Neural progenitor cell (in vitro differentiated cells): ENCODE measurements around the gene ANKS1B. TPM values are rescaled to one million over a fixed set of nuclear protein-coding genes. Genes with fewer than 3 reads are reported as not detected.

Experiments
- DNase-seq: peaks from one replicate; pipeline ENCODE4 v3.0.0-alpha.2; 2016; ENCODE audit warnings: low spot score
- H2AFZ ChIP-seq: fragments of 200-600 bp; sonication (generic); replicated peaks from 2 replicates; pipeline ENCODE4 v1.6.1; 2016; ENCODE audit warnings: antibody characterized with exemption
- H3F3A ChIP-seq: fragments of 200-600 bp; sonication (generic); 2 replicates; pipeline ENCODE4 v1.6.1; 2016; ENCODE audit warnings: antibody characterized with exemption, low read depth
- H3K27ac ChIP-seq: fragments of 200-600 bp; sonication (generic); 2 replicates; pipeline ENCODE4 v1.5.1; 2016; ENCODE audit warnings: mild to moderate bottlenecking
- H3K27me3 ChIP-seq: fragments of 200-600 bp; sonication (generic); 2 replicates; pipeline ENCODE4 v1.6.1; 2016; ENCODE audit warnings: mild to moderate bottlenecking, moderate library complexity
- H3K36me3 ChIP-seq: fragments of 200-600 bp; sonication (generic); 2 replicates; pipeline ENCODE4 v1.5.1; 2016
- H3K4me1 ChIP-seq: fragments of 200-600 bp; sonication (generic); 2 replicates; pipeline ENCODE4 v1.6.1; 2016; ENCODE audit warnings: mixed run types
- H3K4me2 ChIP-seq: fragments of 200-600 bp; sonication (generic); 2 replicates; pipeline ENCODE4 v1.6.1; 2016
- H3K4me3 ChIP-seq: fragments of 200-600 bp; sonication (generic); 2 replicates; pipeline ENCODE4 v1.5.1; 2016
- H3K79me2 ChIP-seq: fragments of 200-600 bp; sonication (generic); 2 replicates; pipeline ENCODE4 v1.6.1; 2016; ENCODE audit warnings: low read depth
- H3K9ac ChIP-seq: fragments of 200-600 bp; sonication (generic); 2 replicates; pipeline ENCODE4 v1.6.1; 2016
- H3K9me3 ChIP-seq: fragments of 200-600 bp; sonication (generic); 2 replicates; pipeline ENCODE4 v1.5.1; 2016; ENCODE audit warnings: low read depth
- H4K20me1 ChIP-seq: fragments of 200-600 bp; sonication (generic); 2 replicates; pipeline ENCODE4 v1.6.1; 2016; ENCODE audit warnings: low read depth
- H3K27ac Mint-ChIP-seq: 3 replicates; pipeline ENCODE4 v1.8.0; 2021; ENCODE audit warnings: mixed read lengths
- H3K27me3 Mint-ChIP-seq: 2 replicates; pipeline ENCODE4 v1.8.0; 2022; ENCODE audit warnings: low read depth, mild to moderate bottlenecking, inconsistent platforms, moderate library complexity, mixed read lengths; ENCODE audit not compliant: insufficient read depth
- H3K36me3 Mint-ChIP-seq: 3 replicates; pipeline ENCODE4 v1.8.0; 2021; ENCODE audit warnings: mixed read lengths
- H3K4me1 Mint-ChIP-seq: 3 replicates; pipeline ENCODE4 v1.8.0; 2021; ENCODE audit warnings: mixed read lengths
- H3K4me3 Mint-ChIP-seq: 3 replicates; pipeline ENCODE4 v1.8.0; 2021; ENCODE audit warnings: mild to moderate bottlenecking, moderate library complexity, mixed read lengths
- H3K9me3 Mint-ChIP-seq: 3 replicates; pipeline ENCODE4 v1.8.0; 2020; ENCODE audit warnings: mixed read lengths
- EZH2 ChIP-seq: fragments of 200-600 bp; sonication (generic); IDR thresholded peaks from 2 replicates; pipeline ENCODE4 v1.6.1; 2017; ENCODE audit warnings: antibody characterized with exemption, mild to moderate bottlenecking, moderate library complexity
- EZH2phosphoT487 ChIP-seq: fragments of 200-600 bp; sonication (generic); IDR thresholded peaks from 2 replicates; pipeline ENCODE4 v1.6.1; 2017; ENCODE audit warnings: antibody characterized with exemption
- total RNA-seq: library from RNA; depleted of rRNA; stranded (reverse); fragments of >200 nt; gene quantifications from 2 replicates; pipeline ENCODE4 v1.2.3, GENCODE V29; 2015; ENCODE audit warnings: low replicate concordance
- TF ChIP-seq, protein P1 (sequence below): fragments of 200-600 bp; sonication (generic); IDR thresholded peaks from 2 replicates; pipeline ENCODE4 v1.5.1; 2017; ENCODE audit warnings: antibody characterized with exemption, mild to moderate bottlenecking

ANKS1B gene
- total RNA-seq, 1 donor from 2014 or later, result 7.9 TPM

- H3K4me2 ChIP-seq, result no peak overlapping the region
- no peak overlapping the region for H2AFZ ChIP-seq
- Mint-ChIP-seq H3K4me3 (no peak overlapping the region), H3K4me1 (peaks cover 20% of the 10 kb centered on the region), H3K27ac (no peak overlapping the region), H3K9me3 (peaks cover 2% of the 10 kb centered on the region), H3K36me3 (peaks cover 2% of the 10 kb centered on the region), H3K27me3 (no peaks in the 10 kb centered on the region)
- H3K79me2 ChIP-seq, result no peaks in the 10 kb centered on the region
- no peak overlapping the region for H3K4me3 ChIP-seq
- H4K20me1 ChIP-seq, result no peaks in the 10 kb centered on the region
- H3K4me1 ChIP-seq, result peaks cover 2% of the 10 kb centered on the region
- no peak overlapping the region for H3K9ac ChIP-seq
- H3K36me3 ChIP-seq, result no peaks in the 10 kb centered on the region
- no peak overlapping the region for H3K27ac ChIP-seq
- DNase-seq, result no peak
- TF ChIP-seq EZH2phosphoT487, result no peak
- TF ChIP-seq, protein P1, sequence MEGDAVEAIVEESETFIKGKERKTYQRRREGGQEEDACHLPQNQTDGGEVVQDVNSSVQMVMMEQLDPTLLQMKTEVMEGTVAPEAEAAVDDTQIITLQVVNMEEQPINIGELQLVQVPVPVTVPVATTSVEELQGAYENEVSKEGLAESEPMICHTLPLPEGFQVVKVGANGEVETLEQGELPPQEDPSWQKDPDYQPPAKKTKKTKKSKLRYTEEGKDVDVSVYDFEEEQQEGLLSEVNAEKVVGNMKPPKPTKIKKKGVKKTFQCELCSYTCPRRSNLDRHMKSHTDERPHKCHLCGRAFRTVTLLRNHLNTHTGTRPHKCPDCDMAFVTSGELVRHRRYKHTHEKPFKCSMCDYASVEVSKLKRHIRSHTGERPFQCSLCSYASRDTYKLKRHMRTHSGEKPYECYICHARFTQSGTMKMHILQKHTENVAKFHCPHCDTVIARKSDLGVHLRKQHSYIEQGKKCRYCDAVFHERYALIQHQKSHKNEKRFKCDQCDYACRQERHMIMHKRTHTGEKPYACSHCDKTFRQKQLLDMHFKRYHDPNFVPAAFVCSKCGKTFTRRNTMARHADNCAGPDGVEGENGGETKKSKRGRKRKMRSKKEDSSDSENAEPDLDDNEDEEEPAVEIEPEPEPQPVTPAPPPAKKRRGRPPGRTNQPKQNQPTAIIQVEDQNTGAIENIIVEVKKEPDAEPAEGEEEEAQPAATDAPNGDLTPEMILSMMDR, result no peak
- TF ChIP-seq EZH2, result no peak
- H3K27me3 ChIP-seq, result no peaks in the 10 kb centered on the region
- H3F3A ChIP-seq, result no peaks in the 10 kb centered on the region
- no peaks in the 10 kb centered on the region for H3K9me3 ChIP-seq
Observed at GRCh38 chr12:99056186-99056585, 928.5 kb downstream of the ANKS1B start.

DNA sequence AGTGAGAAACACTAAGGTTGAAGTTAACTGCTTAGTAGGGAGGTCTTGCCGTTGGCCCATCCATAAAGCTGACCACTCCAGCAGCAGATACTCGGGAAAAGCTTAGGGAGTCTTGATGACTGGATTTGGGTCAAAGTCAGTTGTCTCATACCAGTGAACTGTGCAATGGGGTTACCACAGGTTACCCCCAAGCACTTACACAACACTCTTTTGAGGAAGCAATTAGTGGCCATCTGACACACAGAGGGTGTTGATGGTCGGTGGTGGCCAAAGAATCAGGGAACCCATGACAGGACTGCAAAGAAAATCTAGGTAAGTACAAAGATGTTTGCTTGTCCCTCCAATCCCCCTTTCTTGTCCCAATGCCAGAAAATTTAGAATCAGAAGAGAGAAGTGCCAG lies 929.4 kb downstream of the ANKS1B start:
- TF ChIP-seq EZH2 (no peak), EZH2phosphoT487 (no peak)
- TF ChIP-seq, protein P1, result no peak
- no peaks in the 10 kb centered on the region for H3K79me2 ChIP-seq

DNA sequence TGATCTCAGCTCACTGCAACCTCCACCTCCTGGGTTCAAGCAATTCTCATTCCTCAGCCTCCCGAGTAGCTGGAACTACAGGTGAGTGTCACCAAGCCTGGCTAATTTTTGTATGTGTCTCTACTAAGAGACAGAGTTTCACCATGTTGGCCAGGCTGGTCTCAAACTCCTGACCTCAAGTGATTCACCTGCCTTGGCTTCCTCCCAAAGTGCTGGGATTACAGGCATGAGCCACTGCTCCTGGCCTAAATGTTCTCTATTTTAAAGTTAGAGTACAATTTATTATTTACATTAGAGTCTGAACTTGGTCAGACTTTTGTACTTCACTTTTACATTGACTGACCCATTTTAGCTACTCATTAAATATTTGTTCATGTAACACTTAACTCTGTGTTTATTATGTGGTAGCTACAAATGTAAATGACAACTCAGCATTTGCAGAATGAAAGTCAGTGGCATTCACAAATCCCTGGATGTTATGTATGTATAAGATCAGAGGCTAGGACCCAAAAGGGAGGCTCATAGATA lies 930.1 kb downstream of the ANKS1B start:
- Histone ChIP-seq H3K36me3 (no peaks in the 10 kb centered on the region), H3K4me1 (no peaks in the 10 kb centered on the region), H3K4me3 (no peak overlapping the region), H3K79me2 (no peaks in the 10 kb centered on the region), H4K20me1 (no peaks in the 10 kb centered on the region), H2AFZ (no peak overlapping the region), H3K9me3 (no peaks in the 10 kb centered on the region), H3K27ac (no peak overlapping the region), H3K4me2 (no peak overlapping the region), H3K27me3 (no peaks in the 10 kb centered on the region), H3K9ac (no peak overlapping the region), H3F3A (no peaks in the 10 kb centered on the region)
- no peaks in the 10 kb centered on the region for H3K27me3 Mint-ChIP-seq
- no peak for DNase-seq
- no peak overlapping the region for H3K27ac Mint-ChIP-seq
- H3K4me1 Mint-ChIP-seq, result peaks cover 7% of the 10 kb centered on the region
- no peak overlapping the region for H3K4me3 Mint-ChIP-seq
- TF ChIP-seq, protein P1, result no peak
- TF ChIP-seq EZH2 (no peak), EZH2phosphoT487 (no peak)
- H3K9me3 Mint-ChIP-seq, result peaks cover 4% of the 10 kb centered on the region
- peaks cover 2% of the 10 kb centered on the region for H3K36me3 Mint-ChIP-seq

More for the DNA sequence above, 929.4 kb downstream of the ANKS1B start:
- H3F3A ChIP-seq, result no peaks in the 10 kb centered on the region
- no peak overlapping the region for H3K27ac Mint-ChIP-seq
- no peak overlapping the region for H3K4me2 ChIP-seq
- no peak overlapping the region for H3K4me3 ChIP-seq
- no peak overlapping the region for H3K9ac ChIP-seq
- H3K9me3 Mint-ChIP-seq, result peaks cover 2% of the 10 kb centered on the region
- H3K4me1 ChIP-seq, result no peaks in the 10 kb centered on the region
- no peaks in the 10 kb centered on the region for H3K27me3 Mint-ChIP-seq
- H3K36me3 Mint-ChIP-seq, result peaks cover 2% of the 10 kb centered on the region
- no peak for DNase-seq
- H4K20me1 ChIP-seq, result no peaks in the 10 kb centered on the region
- no peaks in the 10 kb centered on the region for H3K9me3 ChIP-seq
- H3K27me3 ChIP-seq, result no peaks in the 10 kb centered on the region
- H3K4me3 Mint-ChIP-seq, result no peak overlapping the region
- no peaks in the 10 kb centered on the region for H3K36me3 ChIP-seq
- H3K4me1 Mint-ChIP-seq, result peaks cover 13% of the 10 kb centered on the region
- no peak overlapping the region for H2AFZ ChIP-seq
- H3K27ac ChIP-seq, result no peak overlapping the region
